ENCODE data around the gene OXLD1.

- TF ChIP-seq REST (IDR thresholded peaks at IDR 0.05; ENCODE audit: insufficient read depth in 1 of 2, low read depth in 2 of 2, low read length in 1 of 2) (peak in 1 of 2 experiments; percentile 57; a peak in 1 of 4 replicates), CTCF (IDR thresholded peaks at IDR 0.05) (no peak), POLR2AphosphoS5 (IDR thresholded peaks at IDR 0.05; ENCODE audit: low read depth, low read length) (peak; percentile 95)
These were observed at the start of gene OXLD1, which contains the start of gene CCDC137 for GRCh38 chr17:81666342-81667191.

Measured in Panc1 (cell line).